ENCODE measurements around the gene HAVCR1.

The HAVCR1 gene

DNA sequence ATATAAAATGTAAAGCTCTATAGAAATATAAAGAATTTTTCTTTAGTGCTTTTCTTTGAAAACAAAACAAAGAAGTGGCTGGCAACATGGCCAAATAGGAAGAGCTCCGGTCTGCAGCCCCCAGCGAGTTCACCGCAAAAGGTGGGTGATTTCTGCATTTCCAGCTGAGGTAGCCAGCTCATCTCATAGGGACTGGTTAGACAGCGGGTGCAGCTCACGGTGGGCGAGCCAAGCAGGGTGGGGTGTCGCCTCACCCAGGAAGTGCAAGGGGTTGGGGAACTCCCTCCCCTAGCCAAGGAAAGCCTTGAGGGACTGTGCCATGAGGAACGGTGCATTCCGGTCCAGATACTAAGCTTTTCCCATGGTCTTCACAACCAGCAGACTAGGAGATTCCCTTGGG is 74.9 kb downstream of the HAVCR1 start:
- no peak for DNase-seq

DNA sequence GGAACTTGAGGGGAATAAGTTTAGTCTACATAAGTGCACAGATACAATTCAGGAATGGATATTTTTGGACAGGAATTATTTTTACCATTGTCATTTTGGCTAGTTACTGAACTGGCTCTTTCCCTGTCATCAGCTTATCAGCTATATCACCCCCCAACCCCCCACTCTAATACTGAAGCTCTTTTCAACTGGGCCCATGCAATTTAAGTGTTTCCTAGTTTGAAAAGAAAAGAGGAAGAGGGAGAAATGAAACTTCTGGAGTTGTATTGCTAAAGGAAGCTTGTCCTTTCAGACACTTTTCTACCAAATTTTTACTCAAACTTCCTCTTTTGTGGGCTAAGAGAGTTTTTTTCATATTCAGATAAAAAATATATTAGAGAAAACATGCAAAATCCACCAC is 77.4 kb downstream of the HAVCR1 start:
- DNase-seq, result no peak
